Rectal smooth muscle tissue (tissue), 1 donor: ENCODE measurements around the gene CHPT1.
"Not testable (repeated sequence)": the region's sequence is repeated elsewhere in the genome, so short reads cannot be mapped to it uniquely, and the experiment has no call there.

Experiments used
- H3K27ac ChIP-seq: one replicate; pipeline ENCODE4 v1.7.0; 2013; ENCODE audit warnings: low read depth, low read length, inconsistent platforms
- H3K27me3 ChIP-seq: one replicate; pipeline ENCODE4 v1.7.0; 2013; ENCODE audit warnings: low read length; ENCODE audit not compliant: control insufficient read depth, insufficient read depth
- H3K36me3 ChIP-seq: one replicate; pipeline ENCODE4 v1.7.0; 2013; ENCODE audit warnings: low read length; ENCODE audit not compliant: control insufficient read depth, insufficient read depth
- H3K4me1 ChIP-seq: one replicate; pipeline ENCODE4 v1.7.0; 2013; ENCODE audit warnings: low read length; ENCODE audit not compliant: control insufficient read depth, insufficient read depth
- H3K4me3 ChIP-seq: one replicate; pipeline ENCODE4 v1.7.0; 2013; ENCODE audit warnings: low read length
- H3K9ac ChIP-seq: one replicate; pipeline ENCODE4 v1.7.0; 2013; ENCODE audit warnings: low read length

Gene CHPT1

DNA sequence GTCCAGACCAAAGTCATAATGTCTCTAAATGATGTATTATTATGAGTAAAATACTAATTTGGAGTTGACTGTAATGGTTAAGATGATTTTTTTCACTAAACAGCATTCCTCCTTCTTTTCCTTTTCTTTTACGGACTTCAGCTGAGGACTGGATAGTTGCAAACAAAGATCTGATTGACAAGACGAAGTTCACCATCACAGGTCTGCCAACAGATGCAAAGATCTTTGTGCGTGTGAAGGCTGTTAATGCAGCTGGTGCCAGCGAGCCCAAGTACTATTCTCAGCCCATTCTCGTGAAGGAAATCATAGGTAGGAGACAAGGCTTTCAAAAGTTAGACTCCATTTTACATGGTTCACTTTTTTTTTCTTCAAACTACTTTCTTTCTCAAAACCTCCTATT lies 29.8 kb upstream of the CHPT1 start:
- Histone ChIP-seq H3K9ac (no peak overlapping the region), H3K4me3 (no peak overlapping the region), H3K36me3 (no peaks in the 10 kb centered on the region), H3K27me3 (no peaks in the 10 kb centered on the region), H3K4me1 (no peaks in the 10 kb centered on the region), H3K27ac (no peak overlapping the region)

DNA sequence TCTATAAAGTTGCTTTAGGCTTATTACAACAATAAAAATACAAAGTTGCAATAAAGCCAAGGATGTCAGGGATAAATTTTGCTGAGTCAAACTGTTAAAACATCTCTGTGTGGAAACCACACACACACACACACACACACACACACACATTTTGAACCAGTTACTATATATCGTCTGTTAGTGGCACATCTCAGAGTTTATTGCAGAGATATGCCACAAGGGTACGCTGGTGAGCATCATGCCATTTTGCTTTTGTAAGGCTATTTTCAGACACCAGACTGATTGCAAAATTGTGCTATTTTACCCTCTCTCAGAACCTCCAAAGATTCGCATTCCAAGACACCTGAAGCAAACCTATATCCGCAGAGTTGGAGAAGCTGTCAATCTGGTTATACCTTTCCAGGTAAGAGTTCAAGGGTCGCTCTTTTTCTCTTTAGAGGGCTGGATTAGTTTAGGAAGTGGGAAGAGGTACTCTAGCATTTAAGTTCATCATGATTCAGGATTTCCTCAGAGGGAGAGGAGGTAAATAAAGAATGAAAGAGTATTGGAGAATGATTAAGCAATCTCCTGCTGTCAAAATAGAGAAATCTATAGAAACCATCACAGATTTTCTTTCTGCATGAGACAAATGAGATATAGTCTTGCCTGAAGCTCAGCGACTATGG lies 27.3 kb upstream of the CHPT1 start:
- H3K9ac ChIP-seq, result no peak overlapping the region
- no peak overlapping the region for H3K4me3 ChIP-seq
- H3K36me3 ChIP-seq, result no peaks in the 10 kb centered on the region
- H3K27ac ChIP-seq, result no peak overlapping the region
- H3K27me3 ChIP-seq, result no peaks in the 10 kb centered on the region
- H3K4me1 ChIP-seq, result no peaks in the 10 kb centered on the region

GRCh38 chr12:101671157-101671791 lies 26.2 kb upstream of the CHPT1 start:
- H3K27me3 ChIP-seq, result no peaks in the 10 kb centered on the region
- no peaks in the 10 kb centered on the region for H3K36me3 ChIP-seq
- no peak overlapping the region for H3K9ac ChIP-seq
- H3K4me1 ChIP-seq, result no peaks in the 10 kb centered on the region
- H3K27ac ChIP-seq, result no peak overlapping the region
- no peak overlapping the region for H3K4me3 ChIP-seq

DNA sequence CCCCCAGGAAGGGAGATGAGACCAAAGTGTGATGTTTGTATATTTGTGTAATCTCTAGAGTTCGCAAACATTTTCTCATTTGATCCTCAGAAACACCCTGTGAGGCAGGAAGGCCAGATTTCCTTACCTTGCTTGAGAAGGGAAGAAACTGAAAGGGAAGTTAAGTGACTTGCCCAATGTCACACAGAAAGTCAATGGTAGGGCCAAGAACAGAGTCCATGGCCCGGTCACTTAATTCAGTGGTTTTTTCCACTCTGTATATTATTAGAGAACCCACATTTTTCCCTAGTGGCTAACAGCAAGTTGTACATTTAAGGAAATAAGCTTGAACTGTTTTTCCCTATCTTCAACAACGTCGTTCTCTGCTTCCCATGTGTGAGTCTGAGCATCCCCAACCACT lies 25.6 kb upstream of the CHPT1 start:
- Histone ChIP-seq H3K4me1 (no peaks in the 10 kb centered on the region), H3K27ac (no peak overlapping the region), H3K9ac (no peak overlapping the region), H3K36me3 (no peaks in the 10 kb centered on the region), H3K4me3 (no peak overlapping the region), H3K27me3 (no peaks in the 10 kb centered on the region)

DNA sequence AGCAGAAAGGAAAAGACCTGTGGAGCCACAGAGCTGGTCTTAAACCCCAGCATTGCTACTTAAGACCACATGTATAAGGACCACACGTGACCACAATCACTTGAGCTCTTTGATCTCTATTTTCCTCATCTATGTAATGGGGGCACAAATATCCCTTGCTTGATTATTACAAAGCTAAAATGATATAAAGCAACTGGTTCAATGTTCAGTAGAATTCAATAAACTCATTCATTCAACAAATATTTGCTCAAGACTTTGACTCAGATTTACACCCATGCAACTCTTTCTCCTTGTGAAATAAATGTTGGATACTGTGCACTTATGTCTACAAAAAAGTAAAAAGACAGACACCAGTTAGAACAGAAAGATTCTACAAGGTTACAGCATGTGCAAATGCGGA lies 21.9 kb upstream of the CHPT1 start:
- H3K9ac ChIP-seq, result no peak overlapping the region

GRCh38 chr12:101676497-101676896 lies 20.9 kb upstream of the CHPT1 start:
- not testable (repeated sequence) for H3K36me3 ChIP-seq, H3K27me3 ChIP-seq, H3K27ac ChIP-seq, H3K4me3 ChIP-seq, H3K4me1 ChIP-seq, H3K9ac ChIP-seq

More for the DNA sequence above, 21.9 kb upstream of the CHPT1 start:
- Histone ChIP-seq H3K27me3 (no peaks in the 10 kb centered on the region), H3K4me3 (no peak overlapping the region), H3K27ac (no peak overlapping the region), H3K4me1 (no peaks in the 10 kb centered on the region), H3K36me3 (no peaks in the 10 kb centered on the region)

- Histone ChIP-seq H3K36me3 (no peaks in the 10 kb centered on the region), H3K4me3 (no peak overlapping the region), H3K27ac (no peak overlapping the region), H3K9ac (no peak overlapping the region), H3K4me1 (no peaks in the 10 kb centered on the region), H3K27me3 (no peaks in the 10 kb centered on the region)
Measured at GRCh38 chr12:101678081-101678480, 19.4 kb upstream of the CHPT1 start.

GRCh38 chr12:101680240-101680639 lies 17.2 kb upstream of the CHPT1 start:
- H3K4me3 ChIP-seq, result no peak overlapping the region
- no peaks in the 10 kb centered on the region for H3K4me1 ChIP-seq
- no peak overlapping the region for H3K9ac ChIP-seq
- H3K27ac ChIP-seq, result no peak overlapping the region
- no peaks in the 10 kb centered on the region for H3K27me3 ChIP-seq
- no peaks in the 10 kb centered on the region for H3K36me3 ChIP-seq

DNA sequence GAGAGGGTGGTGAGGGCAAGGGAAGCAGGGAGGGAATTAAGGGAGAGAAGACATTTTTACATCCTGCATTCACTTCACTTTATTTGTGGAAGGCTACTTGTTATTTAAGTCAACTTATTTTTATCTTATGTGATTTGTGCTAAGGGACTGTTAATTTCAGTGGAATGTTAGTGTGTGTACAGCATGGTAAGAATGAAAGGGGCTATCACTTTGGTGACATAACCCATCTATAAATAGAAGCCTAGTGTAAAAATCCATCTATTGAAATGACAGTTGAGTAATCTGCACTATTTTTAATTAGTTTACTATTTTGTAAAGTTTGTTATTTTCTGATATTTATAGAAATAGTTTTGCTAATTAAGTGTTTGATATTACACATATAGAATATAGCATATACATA lies 16.8 kb upstream of the CHPT1 start:
- no peak overlapping the region for H3K27ac ChIP-seq
- H3K4me3 ChIP-seq, result no peak overlapping the region

DNA sequence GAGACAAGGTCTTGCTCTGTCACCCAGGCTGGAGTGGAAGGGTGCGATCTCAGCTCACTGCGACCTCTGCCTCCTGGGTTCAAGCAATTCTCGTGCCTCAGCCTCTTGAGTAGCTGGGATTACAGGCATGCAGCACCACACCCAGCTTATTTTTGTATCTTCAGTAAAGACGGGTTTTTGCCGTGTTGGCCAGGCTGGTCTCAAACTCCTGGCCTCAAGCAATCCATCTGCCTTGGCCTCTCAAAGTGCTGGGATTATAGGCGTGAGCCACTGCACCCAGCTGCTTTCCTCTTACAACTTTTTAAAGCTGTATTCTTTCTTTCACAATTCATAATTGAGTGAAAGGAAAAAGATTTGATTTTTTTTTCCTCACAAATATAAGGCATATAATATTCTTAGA lies 15.8 kb upstream of the CHPT1 start:
- H3K4me1 ChIP-seq, H3K9ac ChIP-seq, H3K4me3 ChIP-seq, H3K27me3 ChIP-seq, H3K36me3 ChIP-seq, H3K27ac ChIP-seq: not testable (repeated sequence)

More for the DNA sequence above, 16.8 kb upstream of the CHPT1 start:
- H3K36me3 ChIP-seq, result no peaks in the 10 kb centered on the region
- H3K27me3 ChIP-seq, result no peaks in the 10 kb centered on the region
- no peak overlapping the region for H3K9ac ChIP-seq
- H3K4me1 ChIP-seq, result no peaks in the 10 kb centered on the region

GRCh38 chr12:101685092-101685491 lies 12.3 kb upstream of the CHPT1 start:
- Histone ChIP-seq H3K4me1 (no peaks in the 10 kb centered on the region), H3K4me3 (no peak overlapping the region), H3K27ac (no peak overlapping the region), H3K9ac (no peak overlapping the region), H3K36me3 (no peaks in the 10 kb centered on the region), H3K27me3 (no peaks in the 10 kb centered on the region)

DNA sequence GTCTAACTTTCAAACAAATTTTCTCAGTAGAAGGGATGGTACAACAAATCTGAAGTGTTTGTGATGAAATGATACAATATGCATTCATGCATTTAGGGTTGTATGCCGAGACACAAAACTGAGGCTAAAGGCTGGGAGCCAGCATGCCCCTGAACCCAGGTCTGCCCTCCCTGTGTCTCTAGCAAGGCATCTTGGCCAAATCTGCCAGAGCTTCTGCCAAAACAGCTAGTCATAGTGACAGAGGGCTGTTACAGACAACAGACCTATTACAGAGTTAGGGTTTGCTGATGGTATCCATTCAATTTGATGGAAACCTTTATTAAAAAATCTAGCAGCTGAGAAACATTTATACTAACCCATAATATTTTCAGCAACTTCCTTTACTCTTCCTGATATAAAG lies 11.3 kb upstream of the CHPT1 start:
- Histone ChIP-seq H3K36me3 (no peaks in the 10 kb centered on the region), H3K9ac (no peak overlapping the region), H3K4me3 (no peak overlapping the region), H3K4me1 (no peaks in the 10 kb centered on the region), H3K27me3 (no peaks in the 10 kb centered on the region), H3K27ac (no peak overlapping the region)

- Histone ChIP-seq H3K9ac (no peak overlapping the region), H3K27me3 (no peaks in the 10 kb centered on the region), H3K36me3 (no peaks in the 10 kb centered on the region), H3K27ac (no peak overlapping the region), H3K4me3 (no peak overlapping the region), H3K4me1 (no peaks in the 10 kb centered on the region)
Measured at GRCh38 chr12:101690544-101691098, 6.8 kb upstream of the CHPT1 start.
